H1 (cell line): ENCODE measurements around the gene PRG3. TPM values are rescaled to one million over a fixed set of nuclear protein-coding genes. Genes with fewer than 3 reads are reported as not detected.

Experiments
- CTCF ChIA-PET: fragments of 300-600 bp; sonication (Branson Sonifier 250); formaldehyde crosslinking; loops from one replicate; lab custom pipeline; 2021; ENCODE audit not compliant: partially characterized antibody; lab: Charles Lee
- POLR2A ChIA-PET: fragments of 300-600 bp; sonication (Branson Sonifier 250); formaldehyde crosslinking; loops from one replicate; lab custom pipeline; 2021; ENCODE audit warnings: inconsistent platforms; ENCODE audit not compliant: partially characterized antibody; lab: Charles Lee
- DNase-seq, 2 experiments: peaks; one replicate each; pipeline versions ENCODE4 v3.0.0 to v3.0.0-alpha.2; 2010 to 2022; ENCODE audit warnings: low spot score in 2 of 2, low read depth in 1 of 2, mixed read lengths in 1 of 2
- FAIRE-seq: peaks from 2 replicates; lab custom pipeline; 2011; peaks lifted over from hg19 to GRCh38; lab: Jason Lieb, UNC
- H2AFZ ChIP-seq: 2 replicates; pipeline ENCODE4 v1.8.1; 2012; ENCODE audit warnings: low read length, inconsistent platforms
- H2AK5ac ChIP-seq: 2 replicates; pipeline ENCODE4 v1.6.1; 2013; ENCODE audit warnings: low read depth, low read length
- H2BK120ac ChIP-seq: replicated peaks from 2 replicates; pipeline ENCODE3; 2013; ENCODE audit warnings: low read depth, low read length, inconsistent platforms
- H2BK12ac ChIP-seq: 2 replicates; pipeline ENCODE4 v1.6.1; 2013; ENCODE audit warnings: low read depth, low read length
- H2BK15ac ChIP-seq: 2 replicates; pipeline ENCODE4 v1.6.1; 2013; ENCODE audit warnings: low read length
- H2BK20ac ChIP-seq: 2 replicates; pipeline ENCODE4 v1.6.1; 2013; ENCODE audit warnings: low read length
- H2BK5ac ChIP-seq: 2 replicates; pipeline ENCODE4 v1.6.1; 2013; ENCODE audit warnings: low read depth, low read length
- H3K14ac ChIP-seq: 2 replicates; pipeline ENCODE4 v1.6.1; 2013; ENCODE audit warnings: inconsistent platforms; ENCODE audit not compliant: insufficient read length
- H3K18ac ChIP-seq: 2 replicates; pipeline ENCODE4 v1.6.1; 2013; ENCODE audit warnings: low read length; ENCODE audit errors: extremely low read depth
- H3K23ac ChIP-seq: 2 replicates; pipeline ENCODE4 v1.6.1; 2013; ENCODE audit warnings: inconsistent platforms; ENCODE audit not compliant: insufficient read length
- H3K23me2 ChIP-seq: 2 replicates; pipeline ENCODE4 v1.6.1; 2013; ENCODE audit warnings: low read depth, low read length
- H3K27ac ChIP-seq: 2 replicates; pipeline ENCODE4 v1.6.1; 2011; ENCODE audit warnings: low read depth, low read length, inconsistent platforms
- H3K27me3 ChIP-seq, 4 experiments: replicated peaks in 1 of 4; 1 replicate in 1 of 4; 2 replicates in 3 of 4; pipeline versions ENCODE4 v1.6.1 to v1.8.1; 2011 to 2013; ENCODE audit warnings: low read length in 3 of 4, mild to moderate bottlenecking in 3 of 4, inconsistent platforms in 2 of 4, mixed read lengths in 2 of 4, moderate library complexity in 1 of 4; ENCODE audit not compliant: control insufficient read depth in 3 of 4, insufficient read depth in 3 of 4; ENCODE audit errors: extremely low read depth in 1 of 4
- H3K36me3 ChIP-seq, 4 experiments: 2 replicates each; pipeline versions ENCODE4 v1.6.1 to v1.8.1; 2011 to 2013; ENCODE audit warnings: mild to moderate bottlenecking in 4 of 4, low read length in 3 of 4, moderate library complexity in 2 of 4, control low read depth in 1 of 4, inconsistent platforms in 1 of 4; ENCODE audit not compliant: insufficient read depth in 4 of 4, control insufficient read depth in 2 of 4
- H3K4ac ChIP-seq: replicated peaks from 2 replicates; pipeline ENCODE3; 2013; ENCODE audit warnings: low read length, low read depth, mixed read lengths, inconsistent platforms; ENCODE audit not compliant: insufficient read length
- H3K4me1 ChIP-seq, 4 experiments: replicated peaks in 1 of 4; 1 replicate in 1 of 4; 2 replicates in 3 of 4; pipeline versions ENCODE4 v1.6.1 to v1.8.1; 2011 to 2013; ENCODE audit warnings: low read length in 3 of 4, inconsistent platforms in 2 of 4, mixed read lengths in 1 of 4; ENCODE audit not compliant: insufficient read depth in 4 of 4, control insufficient read depth in 3 of 4
- H3K4me2 ChIP-seq, 2 experiments: 2 replicates each; pipeline versions ENCODE4 v1.6.1 to v1.8.1; 2011 to 2013; ENCODE audit warnings: low read depth in 2 of 2, low read length in 2 of 2, control low read depth in 1 of 2, inconsistent platforms in 1 of 2, mild to moderate bottlenecking in 1 of 2; ENCODE audit not compliant: insufficient read depth in 1 of 2
- H3K4me3 ChIP-seq, 4 experiments: fragments of 200-600, 300-600 bp in 1 of 4; sonication (generic), shearing (Covaris generic), sonication (Bioruptor Twin) in 1 of 4; 2 replicates each; pipeline versions ENCODE4 v1.5.1 to v1.8.1; 2011 to 2016; ENCODE audit warnings: low read length in 4 of 4, low read depth in 3 of 4, control low read depth in 2 of 4, inconsistent platforms in 2 of 4, mild to moderate bottlenecking in 2 of 4, mixed read lengths in 1 of 4, moderate library complexity in 1 of 4; ENCODE audit not compliant: insufficient read depth in 2 of 4; ENCODE audit errors: extremely low read depth in 1 of 4
- H3K56ac ChIP-seq: replicated peaks from 2 replicates; pipeline ENCODE3; 2013; ENCODE audit warnings: low read depth, mild to moderate bottlenecking, mixed read lengths, low read length, inconsistent platforms; ENCODE audit not compliant: insufficient read length
- H3K79me1 ChIP-seq: 2 replicates; pipeline ENCODE4 v1.6.1; 2013; ENCODE audit warnings: low read depth, low read length, control low read depth
- H3K79me2 ChIP-seq, 2 experiments: 2 replicates each; pipeline versions ENCODE4 v1.6.1 to v1.8.1; 2012 to 2013; ENCODE audit warnings: low read length in 2 of 2, mild to moderate bottlenecking in 2 of 2, inconsistent platforms in 1 of 2; ENCODE audit not compliant: insufficient read depth in 2 of 2, control insufficient read depth in 1 of 2
- H3K9ac ChIP-seq, 4 experiments: replicated peaks in 1 of 4; 1 replicate in 1 of 4; 2 replicates in 3 of 4; pipeline versions ENCODE4 v1.6.1 to v1.8.1; 2011 to 2013; ENCODE audit warnings: low read depth in 3 of 4, low read length in 3 of 4, control low read depth in 2 of 4, mild to moderate bottlenecking in 2 of 4, moderate library complexity in 2 of 4, inconsistent platforms in 1 of 4; ENCODE audit errors: extremely low read depth in 1 of 4
- H3K9me3 ChIP-seq, 2 experiments: 2 replicates each; pipeline versions ENCODE4 v1.6.1 to v1.8.1; 2012 to 2013; ENCODE audit warnings: mild to moderate bottlenecking in 2 of 2, moderate library complexity in 2 of 2, control low read depth in 1 of 2, inconsistent platforms in 1 of 2, low read depth in 1 of 2, low read length in 1 of 2, mixed read lengths in 1 of 2; ENCODE audit not compliant: insufficient read depth in 2 of 2
- H4K20me1 ChIP-seq, 2 experiments: replicated peaks in 1 of 2; 2 replicates each; pipeline versions ENCODE3 to v1.8.1; 2011 to 2013; ENCODE audit warnings: inconsistent platforms in 2 of 2, low read length in 2 of 2, mild to moderate bottlenecking in 1 of 2; ENCODE audit not compliant: insufficient read depth in 2 of 2, control insufficient read depth in 1 of 2
- H4K5ac ChIP-seq: 2 replicates; pipeline ENCODE4 v1.6.1; 2013; ENCODE audit warnings: low read length, low read depth, mixed read lengths, inconsistent platforms; ENCODE audit not compliant: insufficient read length
- H4K8ac ChIP-seq: 2 replicates; pipeline ENCODE4 v1.8.0; 2013; ENCODE audit warnings: mild to moderate bottlenecking, moderate library complexity, low read length, inconsistent platforms; ENCODE audit not compliant: insufficient read depth; ENCODE audit errors: extremely low read depth
- H4K91ac ChIP-seq: replicated peaks from 2 replicates; pipeline ENCODE3; 2013; ENCODE audit warnings: low read length, mixed read lengths, inconsistent platforms; ENCODE audit not compliant: insufficient read length
- CBX5 ChIP-seq: fragments of 300-800, 300-1000 bp; sonication (generic); IDR thresholded peaks from 2 replicates; pipeline ENCODE4 v1.7.1; 2016; ENCODE audit warnings: antibody characterized with exemption, low read length, low read depth
- CREB1 ChIP-seq: IDR thresholded peaks from 2 replicates; pipeline ENCODE4 v1.6.1; 2012; ENCODE audit warnings: inconsistent platforms
- FOSL1 ChIP-seq: IDR thresholded peaks from 2 replicates; pipeline ENCODE4 v1.6.1; 2011; ENCODE audit warnings: mild to moderate bottlenecking, low read depth, low read length, moderate library complexity; ENCODE audit not compliant: insufficient read depth
- JUND ChIP-seq: IDR thresholded peaks from 2 replicates; pipeline ENCODE4 v1.6.1; 2011; ENCODE audit warnings: mild to moderate bottlenecking, improper control_type of control experiment, low read length
- NANOG ChIP-seq: IDR thresholded peaks from 2 replicates; pipeline ENCODE4 v1.6.1; 2011; ENCODE audit warnings: low read length, low read depth, mild to moderate bottlenecking, inconsistent platforms; ENCODE audit not compliant: insufficient read depth, poor library complexity, severe bottlenecking
- PHF8 ChIP-seq: fragments of 200-600 bp; sonication (generic); conservative IDR thresholded peaks from 2 replicates; pipeline ENCODE4 v1.7.1; 2012; ENCODE audit warnings: low read depth, mild to moderate bottlenecking, inconsistent platforms, low read length, moderate library complexity
- RFX5 ChIP-seq: IDR thresholded peaks from 2 replicates; pipeline ENCODE4 v1.6.1; 2011; ENCODE audit warnings: low read depth, low read length, improper control_type of control experiment, borderline replicate concordance
- SIN3A ChIP-seq, 2 experiments: IDR thresholded peaks in 1 of 2; conservative IDR thresholded peaks in 1 of 2; 2 replicates each; pipeline ENCODE4 v1.6.1; 2011 to 2012; ENCODE audit warnings: low read length in 2 of 2, improper control_type of control experiment in 1 of 2, low read depth in 1 of 2, mild to moderate bottlenecking in 1 of 2
- SIRT6 ChIP-seq: IDR thresholded peaks from one replicate; pipeline ENCODE4 v1.7.1; 2012; ENCODE audit warnings: low read length, inconsistent platforms
- SRF ChIP-seq: IDR thresholded peaks from 2 replicates; pipeline ENCODE4 v1.6.1; 2011; ENCODE audit warnings: mild to moderate bottlenecking, low read depth, low read length, moderate library complexity
- YY1 ChIP-seq: IDR thresholded peaks from 2 replicates; pipeline ENCODE4 v1.6.1; 2011; ENCODE audit warnings: low read depth, mild to moderate bottlenecking, low read length
- WGBS, 2 experiments: shearing (Covaris generic) in 1 of 2; methylation state at CpG; one replicate each; pipeline versions ENCODE4 v1.1.6 to v1.1.7; 2013 to 2015; ENCODE audit warnings: low lambda C conversion rate in 2 of 2, mixed read lengths in 2 of 2, inconsistent platforms in 1 of 2, low coverage in 1 of 2, missing lambda C conversion rate in 1 of 2; ENCODE audit not compliant: insufficient replicate concordance in 2 of 2, insufficient coverage in 1 of 2, insufficient read length in 1 of 2; ENCODE audit errors: extremely low coverage in 1 of 2, missing lambda C conversion rate in 1 of 2; 5-methylcytosine and 5-hydroxymethylcytosine counted together
- polyA plus RNA-seq, 7 experiments: library from polyadenylated mRNA; depleted of rRNA in 3 of 7; stranded (reverse) in 5 of 7; unstranded in 2 of 7; fragments of >200 nt in 5 of 7; fragments of 200-250 nt in 2 of 7; gene quantifications; 1 replicate in 5 of 7; 2 replicates in 1 of 7; 4 replicates in 1 of 7; pipeline versions ENCODE4 v1.2.1 to v1.2.3, GENCODE V29; 2011 to 2013; ENCODE audit warnings: missing spikeins in 2 of 7, mixed read lengths in 2 of 7
- total RNA-seq: library from RNA; stranded (reverse); fragmentation: NEBNext Ultra II Directional; extraction: Animal tissue kit (Norgen Biotek cat#: 25700); gene quantifications from 2 replicates; pipeline ENCODE4 v1.2.1, GENCODE V29; 2021
- TF ChIP-seq, protein P1 (sequence below): IDR thresholded peaks from 2 replicates; pipeline ENCODE4 v1.6.1; 2012; ENCODE audit warnings: low read length, inconsistent platforms

PRG3 gene
- total and polyA plus RNA-seq, 2 of the 8 experiments (the other 6 are each of a cell fraction or from before 2014, with no cell fraction given) = not detected

DNA sequence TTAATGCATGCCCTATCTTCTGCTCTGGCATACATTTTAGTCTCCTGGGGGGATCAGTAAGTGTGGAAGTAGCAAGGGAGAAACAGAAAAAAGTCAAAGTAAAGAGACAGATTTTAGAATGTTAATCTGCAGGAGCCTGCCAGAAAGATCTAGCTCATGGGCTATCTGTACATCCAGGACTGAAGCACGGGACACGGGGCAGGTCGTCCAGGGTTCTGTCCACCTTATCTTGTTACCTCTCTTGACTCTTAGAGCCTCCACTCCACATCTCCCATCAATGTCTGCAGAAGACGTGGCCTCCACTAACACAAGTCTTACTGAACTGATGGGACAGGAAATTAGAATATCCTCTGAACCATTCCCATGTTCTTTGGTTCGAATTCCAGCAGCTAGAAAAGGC lies 47.7 kb upstream of the PRG3 start:
- no peak overlapping the region for H2BK12ac ChIP-seq
- 88% methylated on average over 5 of the region's 5 CpGs; no CpG with 5 or more reads in 1 of the 2 experiments for WGBS, 2 experiments
- peaks cover 0 to 19% (median 13%) of the 10 kb centered on the region in 4 experiments; a peak in 6 of 7 replicates for H3K4me1 ChIP-seq
- ChIA-PET POLR2A (interaction anchor here (1.1 to 1.7 kb wide), 3 partner anchors 28 to 284 kb away, joined by 3 to 4 read pairs (median 3); partner anchors contain the start of genes MED19 and TMX2), CTCF (interaction anchor here (1.4 to 10.1 kb wide), 3 partner anchors 13 to 65 kb away, joined by 4 to 68 read pairs (median 7); no protein-coding TSS in a partner anchor)
- H3K4ac ChIP-seq = no peak overlapping the region
- no peak overlapping the region for H3K27ac ChIP-seq
- no peak for FAIRE-seq
- H3K36me3 ChIP-seq = peaks cover 0 to 8% (median 0%) of the 10 kb centered on the region in 4 experiments; a peak in 1 of 8 replicates
- H3K18ac ChIP-seq = no peak overlapping the region
- H3K56ac ChIP-seq = no peak overlapping the region
- no peak overlapping the region for H2BK20ac ChIP-seq
- H3K79me2 ChIP-seq = no peaks in the 10 kb centered on the region
- no peaks in the 10 kb centered on the region for H3K9me3 ChIP-seq
- no peaks in the 10 kb centered on the region; the same call in 1 of the 2 replicates for H3K23me2 ChIP-seq
- H3K4me2 ChIP-seq = no peak overlapping the region
- no peak overlapping the region for H2AFZ ChIP-seq
- no peaks in the 10 kb centered on the region for H4K20me1 ChIP-seq
- H3K23ac ChIP-seq = no peak overlapping the region
- H3K9ac ChIP-seq = no peak overlapping the region
- no peak overlapping the region for H4K5ac ChIP-seq
- no peak overlapping the region for H2BK15ac ChIP-seq
- no peak for DNase-seq
- H3K27me3 ChIP-seq = peaks cover 0 to 11% (median 5%) of the 10 kb centered on the region in 4 experiments; a peak in 5 of 7 replicates
- H2AK5ac ChIP-seq = no peak overlapping the region
- no peak overlapping the region for H3K14ac ChIP-seq
- H3K79me1 ChIP-seq = peaks cover 4% of the 10 kb centered on the region; the same call in 1 of the 2 replicates
- H4K91ac ChIP-seq = no peak overlapping the region
- H3K4me3 ChIP-seq = no peak overlapping the region
- H4K8ac ChIP-seq = no peak overlapping the region
- no peak overlapping the region for H2BK120ac ChIP-seq
- H2BK5ac ChIP-seq = no peak overlapping the region
- TF ChIP-seq YY1 (no peak), CREB1 (no peak), SIRT6 (no peak), PHF8 (no peak), SIN3A (conservative IDR thresholded peaks at IDR 0.05 in 1 of 2, IDR thresholded peaks at IDR 0.05 in 1 of 2; ENCODE audit: low read depth in 1 of 2, low read length in 2 of 2) (no peak), NANOG (no peak), JUND (no peak), RFX5 (no peak), CBX5 (no peak), SRF (no peak), FOSL1 (no peak)
- TF ChIP-seq, protein P1, sequence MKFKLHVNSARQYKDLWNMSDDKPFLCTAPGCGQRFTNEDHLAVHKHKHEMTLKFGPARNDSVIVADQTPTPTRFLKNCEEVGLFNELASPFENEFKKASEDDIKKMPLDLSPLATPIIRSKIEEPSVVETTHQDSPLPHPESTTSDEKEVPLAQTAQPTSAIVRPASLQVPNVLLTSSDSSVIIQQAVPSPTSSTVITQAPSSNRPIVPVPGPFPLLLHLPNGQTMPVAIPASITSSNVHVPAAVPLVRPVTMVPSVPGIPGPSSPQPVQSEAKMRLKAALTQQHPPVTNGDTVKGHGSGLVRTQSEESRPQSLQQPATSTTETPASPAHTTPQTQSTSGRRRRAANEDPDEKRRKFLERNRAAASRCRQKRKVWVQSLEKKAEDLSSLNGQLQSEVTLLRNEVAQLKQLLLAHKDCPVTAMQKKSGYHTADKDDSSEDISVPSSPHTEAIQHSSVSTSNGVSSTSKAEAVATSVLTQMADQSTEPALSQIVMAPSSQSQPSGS = no peak
